GM19240 (cell line): ENCODE results near the gene VSIG1.

Source experiments
- DNase-seq: peaks from one replicate; pipeline ENCODE4 v3.0.0; 2011; ENCODE audit warnings: low spot score; ENCODE audit not compliant: insufficient read length

Gene VSIG1

DNA sequence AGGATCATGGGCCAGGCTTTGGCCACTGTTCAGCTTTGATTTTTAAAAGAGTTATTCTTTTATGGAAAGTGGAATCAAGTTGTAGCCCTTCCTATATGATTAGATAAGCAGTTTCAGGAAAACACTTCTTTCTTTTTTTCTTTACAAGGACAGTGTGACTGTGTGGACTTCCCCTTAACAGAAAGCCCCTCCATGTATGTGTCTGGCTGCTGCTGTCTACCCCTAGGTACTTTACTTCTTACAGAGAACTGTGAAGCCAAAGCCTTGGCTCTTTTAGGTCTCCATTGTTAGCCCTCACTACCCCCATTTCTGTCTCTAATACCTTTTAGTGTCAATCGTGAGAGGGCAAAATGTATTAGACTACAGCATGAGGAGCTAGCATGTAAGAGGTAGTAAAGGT lies 19.1 kb downstream of the VSIG1 start:
- DNase-seq, result no peak

DNA sequence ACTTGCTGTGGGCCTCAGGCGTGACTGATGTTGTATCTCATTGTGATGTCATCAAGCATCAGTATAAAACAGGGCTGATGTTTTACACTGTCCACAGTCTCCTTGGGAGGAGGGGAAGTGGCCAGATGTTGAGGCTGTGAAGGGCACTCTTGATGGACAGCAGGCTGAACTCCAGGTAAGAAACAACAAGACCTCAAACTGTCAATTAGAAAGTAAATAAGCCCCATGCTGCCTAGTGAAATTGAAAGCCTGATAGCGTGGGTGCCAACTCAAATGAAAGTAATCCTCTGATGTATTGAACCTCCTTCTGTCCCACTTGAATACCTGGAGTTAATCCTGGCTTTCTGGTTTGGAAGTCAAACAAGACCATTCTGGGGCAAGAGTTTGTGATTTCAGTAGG lies 19.7 kb downstream of the VSIG1 start:
- DNase-seq, result no peak

DNA sequence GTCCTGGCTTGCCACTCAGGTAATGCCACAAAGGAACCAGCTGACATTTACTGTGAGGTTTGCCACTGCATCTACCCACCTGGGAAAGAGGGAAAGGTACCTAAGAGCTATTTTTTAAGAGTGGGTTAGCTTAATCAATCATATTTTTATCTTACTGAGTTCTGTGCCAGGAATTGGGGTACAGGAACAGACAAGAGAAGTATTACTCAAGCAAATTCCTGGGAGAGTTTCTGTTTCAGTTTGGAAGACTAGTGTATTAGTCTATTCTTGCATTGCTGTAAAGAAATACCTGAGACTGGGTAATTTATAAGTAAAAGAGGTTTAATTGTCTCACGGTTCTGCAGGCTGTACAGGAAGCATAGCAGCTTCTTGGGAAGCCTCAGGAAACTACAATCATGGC lies 23.3 kb downstream of the VSIG1 start:
- DNase-seq, result no peak

DNA sequence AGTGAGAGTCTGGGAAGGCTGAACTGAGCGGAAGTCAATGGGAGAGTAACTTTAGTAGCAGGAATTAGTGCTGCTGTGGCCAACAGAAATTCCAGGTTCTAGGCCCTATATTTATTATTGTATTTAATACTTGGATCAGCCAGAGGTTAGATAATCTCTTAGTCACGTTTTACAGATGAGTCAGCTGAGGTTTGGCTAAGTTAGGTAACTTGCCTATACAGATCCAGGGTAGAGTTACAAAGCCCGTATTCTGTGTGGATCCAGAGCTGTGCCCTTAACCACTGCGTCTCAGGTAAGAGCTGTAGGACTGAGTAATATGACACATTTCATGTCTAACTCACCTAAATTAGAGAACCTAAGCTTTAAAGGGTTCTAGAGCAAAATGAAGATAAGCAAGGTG lies 26.0 kb downstream of the VSIG1 start:
- DNase-seq, result no peak

DNA sequence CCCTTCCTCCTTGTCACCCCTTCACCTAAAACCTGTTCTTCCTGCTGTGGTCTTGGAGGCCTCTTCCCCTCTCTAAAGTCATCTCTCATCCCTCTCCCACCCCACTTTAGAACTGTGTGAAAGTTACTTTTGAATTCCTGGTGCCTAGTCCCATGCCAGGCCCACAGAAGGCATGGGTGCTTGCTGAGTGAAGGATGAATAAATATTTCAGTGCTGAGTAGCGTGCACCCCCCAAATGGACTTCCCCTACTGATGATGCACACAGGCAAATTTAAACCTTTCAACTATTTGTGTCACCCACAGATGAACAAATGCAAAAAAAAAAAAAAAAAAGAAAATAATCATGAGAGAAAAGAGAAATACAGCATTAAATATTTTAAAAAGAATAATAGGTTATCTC lies 26.7 kb downstream of the VSIG1 start:
- no peak for DNase-seq

DNA sequence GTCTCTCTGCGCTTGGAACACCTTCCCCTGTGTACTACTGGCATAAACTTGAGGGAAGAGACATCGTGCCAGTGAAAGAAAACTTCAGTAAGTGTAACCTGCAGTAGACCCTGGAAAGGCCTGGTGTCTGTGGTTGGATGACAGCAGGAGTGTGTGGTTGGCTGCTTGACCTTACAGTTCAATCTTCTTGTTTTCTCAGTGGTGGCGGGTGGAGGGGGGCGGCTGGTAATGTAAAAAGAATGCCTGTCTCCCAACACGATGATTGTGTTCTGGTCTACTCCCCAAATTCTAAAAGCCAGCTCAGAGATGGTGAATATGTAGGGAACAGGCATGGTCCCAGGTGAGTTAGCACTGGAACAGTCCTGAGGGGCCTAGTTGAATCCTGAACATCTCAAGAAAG lies 27.9 kb downstream of the VSIG1 start:
- DNase-seq, result no peak

DNA sequence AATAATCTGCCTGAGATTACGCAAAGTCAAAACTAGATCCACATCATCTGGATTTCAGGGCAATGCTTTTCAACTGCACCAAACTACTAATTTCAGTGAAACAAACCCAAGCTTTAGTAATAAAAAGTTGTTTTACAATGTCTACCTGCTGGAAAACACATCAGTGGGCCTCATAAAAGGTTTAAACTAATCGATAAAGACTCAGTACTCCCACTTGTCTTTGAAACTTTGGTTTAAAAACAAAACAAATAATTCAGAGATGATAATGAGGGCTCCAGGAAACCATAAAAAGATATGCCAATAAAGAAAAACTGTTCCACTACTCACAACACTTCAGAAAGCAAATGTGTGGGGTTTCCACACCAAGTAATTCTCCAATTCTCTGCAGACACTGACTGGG lies 36.2 kb downstream of the VSIG1 start:
- no peak for DNase-seq

DNA sequence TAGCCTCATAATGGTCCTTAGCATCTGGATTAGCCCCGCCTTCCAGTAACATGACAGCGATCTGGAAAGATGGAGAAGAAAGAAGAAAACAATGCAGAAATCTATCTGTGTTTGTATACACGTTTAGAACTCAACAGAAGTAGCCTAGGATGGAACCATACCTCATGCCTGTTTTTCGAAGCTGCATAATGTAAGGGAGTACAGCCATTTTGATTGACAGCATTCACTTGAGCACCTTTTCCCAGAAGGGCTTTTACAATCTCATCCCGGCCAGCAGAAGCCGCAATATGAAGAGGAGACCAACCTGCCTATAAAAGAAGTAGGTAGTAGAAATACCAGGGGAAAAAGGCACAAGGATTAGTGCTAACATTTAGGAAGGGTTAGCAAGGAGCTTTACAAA lies 42.9 kb downstream of the VSIG1 start:
- no peak for DNase-seq

DNA sequence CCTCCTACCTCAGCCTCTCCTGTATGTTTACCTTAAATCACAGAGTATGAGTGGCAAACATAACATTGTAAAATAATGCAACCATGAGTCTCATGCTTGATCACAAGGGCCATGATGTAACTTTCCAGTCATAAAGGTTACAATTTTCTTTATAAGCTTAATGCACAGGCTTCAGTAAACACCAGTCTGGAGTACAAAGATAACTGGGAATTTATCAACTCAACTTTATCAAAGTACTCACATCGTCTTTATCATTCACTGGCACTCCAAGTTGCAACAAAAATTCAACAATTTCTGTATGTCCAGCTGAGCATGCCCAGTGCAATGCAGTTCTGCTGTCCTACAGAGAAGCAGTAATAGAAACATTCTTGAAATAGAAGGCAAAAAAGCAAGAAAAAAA lies 43.6 kb downstream of the VSIG1 start:
- no peak for DNase-seq

DNA sequence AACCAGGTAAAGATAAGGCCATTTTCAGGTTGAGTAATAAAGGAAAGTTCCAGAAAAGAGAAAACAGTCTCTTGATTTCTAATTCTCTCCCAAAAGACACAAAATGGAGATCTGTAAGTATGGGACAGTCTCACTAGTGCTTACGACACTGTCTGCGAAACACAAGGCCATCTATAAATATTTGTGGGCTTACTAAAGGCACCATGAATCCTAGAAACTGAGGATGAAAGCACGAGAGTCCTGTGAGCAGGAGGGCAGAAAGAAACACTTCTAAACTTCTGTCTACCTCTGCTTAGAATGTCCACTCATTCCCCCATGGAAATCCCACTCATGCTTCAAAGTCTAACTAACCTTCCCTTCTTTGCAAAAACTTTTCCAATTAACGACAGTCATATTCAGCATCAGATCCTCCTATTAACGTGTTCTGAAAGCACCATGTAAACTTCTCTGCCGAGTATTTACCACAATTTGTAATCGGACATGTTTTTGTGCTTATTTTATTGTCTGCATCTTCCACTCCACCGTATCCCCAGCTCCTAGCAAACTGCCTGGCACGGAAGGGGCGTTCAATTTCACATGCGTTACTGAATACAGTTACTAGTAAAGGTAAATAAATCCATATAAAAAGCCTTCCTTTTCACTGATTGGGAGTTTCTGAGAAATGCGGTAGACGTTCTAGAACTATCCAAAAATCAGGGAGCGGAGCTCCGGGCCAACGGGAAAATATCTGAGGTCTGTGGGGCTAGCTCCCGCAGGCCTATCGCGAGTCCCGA lies 45.8 kb downstream of the VSIG1 start:
- DNase-seq, result no peak

DNA sequence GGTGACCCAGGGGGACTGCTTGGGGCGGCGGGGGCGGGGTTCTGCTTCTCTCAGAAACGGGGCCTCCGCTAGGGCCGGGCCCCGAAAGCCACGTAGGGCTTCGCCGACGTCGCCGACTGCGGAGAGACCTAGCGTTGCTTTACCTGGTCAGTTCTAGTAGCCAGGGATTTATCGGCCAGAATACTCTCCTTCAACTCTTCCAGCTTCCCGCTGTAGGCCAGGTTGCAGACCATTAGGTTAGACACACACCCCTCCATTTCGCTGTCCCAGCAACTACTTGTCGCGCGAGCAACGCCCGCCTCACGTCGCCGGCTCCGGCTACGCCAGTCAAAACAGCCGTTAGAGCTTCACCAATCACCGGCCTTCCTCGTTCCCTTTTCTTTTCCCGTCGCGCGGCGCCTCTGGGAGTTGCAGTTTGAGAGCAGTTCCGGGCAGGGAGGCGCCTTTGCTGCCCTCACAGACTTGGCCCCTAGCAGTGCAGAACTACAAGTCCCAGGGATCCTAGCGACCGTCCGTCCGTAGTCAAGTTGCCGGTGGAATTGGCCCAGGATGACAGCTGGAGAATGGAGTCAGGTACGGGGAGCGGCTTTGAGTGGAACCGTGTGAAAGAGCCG lies 46.5 kb downstream of the VSIG1 start, which contains the start of the genes ATG4A and PSMD10:
Gene ATG4A (plus strand): TSS at position 515 of the 614 bp plus-strand sequence. CDS start 49 bp downstream, at position 564.
Gene PSMD10 (minus strand): TSS at position 279 of the 614 bp plus-strand sequence. CDS start 22 bp downstream, at position 257.
- DNase-seq, result peak; percentile 17

DNA sequence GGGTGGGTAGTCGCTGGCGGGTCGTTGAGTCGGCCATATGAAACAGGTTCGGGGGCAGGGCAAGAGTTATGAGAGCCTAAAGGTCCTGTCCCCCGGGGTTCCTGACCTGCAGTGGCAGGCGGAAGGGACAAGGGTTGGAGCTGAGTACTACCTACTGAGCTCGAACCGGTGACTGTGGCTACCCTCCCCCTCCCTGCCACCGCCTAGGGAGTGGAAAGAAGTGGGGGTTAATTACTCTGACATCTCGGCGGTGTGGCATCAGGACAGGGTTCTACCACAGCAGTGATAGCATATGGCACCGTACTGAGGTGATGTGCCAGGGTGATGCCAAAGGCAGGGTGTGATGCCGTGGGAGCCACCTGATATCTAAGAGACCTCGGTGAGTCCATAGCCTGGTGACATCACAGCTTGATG lies 47.0 kb downstream of the VSIG1 start:
- DNase-seq, result no peak

DNA sequence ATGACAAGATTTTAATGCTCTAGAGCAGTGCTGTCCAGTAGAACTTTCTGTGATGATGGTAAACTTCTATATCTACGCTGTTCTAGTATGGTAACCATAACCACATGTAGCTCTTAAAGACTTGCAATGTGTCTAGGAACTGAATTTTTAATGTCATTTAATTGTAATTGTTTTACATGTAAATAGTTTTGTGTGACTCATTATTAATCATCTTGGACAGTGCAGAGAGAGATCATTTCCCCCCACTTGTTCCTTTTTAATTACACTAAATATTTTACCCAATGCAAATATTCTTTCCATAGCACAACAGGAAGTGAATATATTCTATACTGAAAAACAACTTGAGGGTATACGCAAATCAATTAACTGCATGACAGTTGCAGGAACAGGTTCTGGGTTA lies 52.5 kb downstream of the VSIG1 start:
- no peak for DNase-seq

DNA sequence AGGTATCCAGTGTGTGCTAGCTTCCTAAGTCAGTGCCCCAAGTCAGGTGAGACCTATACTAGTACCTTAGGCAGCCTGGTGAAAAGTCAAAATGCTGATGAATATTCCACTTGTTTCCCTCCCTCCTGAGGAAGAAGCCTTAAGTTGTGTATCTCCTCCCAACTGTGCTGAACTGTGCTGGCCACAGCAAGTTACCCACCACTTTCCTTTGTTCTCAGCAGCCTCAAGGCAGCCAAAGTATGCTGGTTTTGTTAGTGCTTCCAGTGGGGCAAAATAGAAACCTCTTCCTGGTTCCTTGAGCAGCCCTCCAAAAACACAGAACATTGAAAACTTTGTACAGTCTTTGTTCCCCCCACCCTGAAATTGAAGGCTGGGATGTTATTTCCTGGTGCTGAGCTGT lies 60.6 kb downstream of the VSIG1 start:
- no peak for DNase-seq

DNA sequence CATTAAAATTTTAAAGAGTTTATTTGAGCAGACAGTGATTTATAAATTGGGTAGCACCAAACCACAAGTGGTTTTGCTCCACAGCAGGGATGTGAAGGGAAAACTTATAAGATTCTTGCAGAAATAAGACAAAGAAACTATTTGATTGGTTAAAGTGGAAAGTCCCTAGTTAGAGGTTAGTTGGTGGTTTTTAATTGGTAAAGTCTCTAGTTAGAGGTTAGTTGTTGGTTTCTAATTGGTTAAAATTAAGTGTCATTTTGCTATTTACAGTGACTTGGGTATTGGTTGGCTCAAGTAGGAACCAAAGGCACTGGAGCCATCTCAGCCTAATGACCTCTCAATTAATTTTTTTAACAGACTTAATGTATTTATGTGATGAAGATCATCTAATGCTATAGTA lies 69.7 kb downstream of the VSIG1 start:
- no peak for DNase-seq

DNA sequence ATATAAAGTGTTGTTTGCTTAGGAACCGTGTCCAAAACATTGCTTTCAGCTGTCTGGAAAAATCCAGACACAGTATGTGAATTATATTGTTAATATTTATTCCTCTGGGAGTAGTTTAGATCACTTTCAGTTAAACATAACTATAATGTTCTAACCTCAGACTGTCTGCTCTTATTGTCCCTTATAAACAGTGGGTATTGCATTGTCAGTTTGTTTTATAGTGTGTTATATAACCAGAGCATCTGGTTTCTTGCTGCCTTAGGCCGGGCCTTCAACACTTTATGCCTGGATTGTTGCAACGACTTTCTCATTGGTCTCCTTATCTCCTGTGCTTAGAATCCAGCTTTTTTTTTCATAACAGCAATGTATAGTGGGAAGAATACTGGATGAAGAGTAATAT lies 73.1 kb downstream of the VSIG1 start:
- no peak for DNase-seq

DNA sequence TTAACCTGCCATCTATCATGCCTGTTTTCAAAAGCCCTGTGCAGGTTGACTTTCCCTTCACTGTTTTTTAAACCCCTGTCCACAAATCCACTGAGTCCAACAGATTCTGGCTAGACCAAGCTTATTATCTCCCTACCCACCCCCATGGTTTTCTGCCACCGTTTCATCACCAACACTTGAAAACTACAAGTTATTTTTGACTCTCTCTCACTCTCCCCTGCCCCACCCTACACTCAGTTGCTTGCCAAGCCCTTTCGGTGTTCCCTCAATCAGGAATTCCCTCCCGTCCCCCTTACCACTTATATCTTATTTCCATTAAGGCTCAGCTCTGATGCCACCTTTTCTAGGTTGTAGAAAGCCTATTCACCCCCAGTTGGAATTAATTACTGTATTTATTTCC lies 76.4 kb downstream of the VSIG1 start:
- no peak for DNase-seq

DNA sequence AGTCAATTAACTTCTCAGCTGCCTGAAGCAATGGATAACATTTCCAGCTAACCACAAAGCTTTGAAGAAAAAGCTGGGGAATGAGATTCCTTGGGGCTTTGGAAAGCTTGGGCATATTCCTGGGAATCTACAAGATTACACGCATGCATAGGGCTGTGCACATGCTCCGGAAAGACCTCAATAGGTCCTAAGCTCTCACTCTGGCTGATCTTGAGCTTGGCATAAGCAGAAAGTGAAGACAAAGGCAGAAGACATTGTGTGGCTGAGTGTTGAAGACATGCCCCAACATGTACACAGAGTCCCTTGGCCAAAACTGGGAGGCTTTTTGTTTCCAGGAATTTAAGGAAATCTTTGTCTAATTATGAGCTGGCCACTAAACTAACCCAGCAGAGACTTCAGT lies 77.9 kb downstream of the VSIG1 start:
- no peak for DNase-seq

DNA sequence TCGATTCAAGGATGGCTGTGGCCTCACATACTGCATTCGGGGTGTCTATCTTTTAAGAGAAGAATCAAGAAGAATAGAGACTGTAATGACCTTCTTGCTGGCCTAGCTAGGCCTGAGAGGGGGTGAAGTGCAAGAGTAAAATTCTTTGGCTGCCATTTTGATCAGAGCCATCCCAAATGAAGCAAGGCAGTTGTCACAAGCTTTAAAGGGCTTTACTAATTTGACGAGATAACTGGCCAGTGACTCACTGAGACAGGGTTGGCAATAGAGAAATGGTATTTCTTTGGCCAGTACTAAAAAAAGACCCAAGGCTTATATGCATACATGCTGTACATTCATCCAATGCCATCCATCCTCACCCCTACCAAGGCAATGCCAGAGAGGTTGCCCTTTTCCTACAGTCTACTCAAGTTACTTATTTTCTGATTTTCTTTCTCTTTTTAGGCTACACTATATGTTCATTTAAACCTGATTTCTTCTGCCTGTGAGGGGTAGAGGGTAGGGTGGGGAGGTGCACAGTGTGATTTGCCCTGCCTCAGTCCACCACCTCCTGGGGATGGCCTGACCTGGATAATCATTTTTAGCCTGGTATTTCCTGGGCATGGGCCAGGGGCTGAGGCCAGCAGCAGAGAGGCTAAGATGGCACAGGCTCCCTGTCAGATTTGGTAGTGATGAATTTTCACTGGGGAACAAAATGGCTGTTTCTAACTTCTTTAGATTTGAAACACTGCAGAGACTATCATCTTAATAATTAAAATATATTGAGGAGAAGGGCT lies 78.9 kb downstream of the VSIG1 start:
- DNase-seq, result no peak

DNA sequence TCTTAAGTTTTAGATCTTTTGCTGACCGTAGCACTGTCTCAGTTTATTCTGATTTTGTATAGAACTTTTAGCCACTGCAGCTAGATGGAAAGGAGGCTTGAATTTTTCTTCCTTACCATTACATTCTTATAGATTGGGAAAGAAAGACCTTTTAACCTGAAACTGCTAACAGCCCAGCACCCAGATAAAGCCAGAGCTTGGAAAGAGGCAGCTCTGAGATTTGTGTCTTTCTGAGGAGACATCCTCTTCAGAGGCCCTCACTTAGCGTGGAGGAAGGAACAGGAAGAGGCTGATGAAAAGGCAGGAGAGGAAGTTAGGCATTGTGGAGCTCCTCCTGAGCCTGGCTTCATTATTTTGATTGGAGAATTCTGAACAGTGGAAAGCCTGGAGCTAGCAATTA lies 81.8 kb downstream of the VSIG1 start:
- no peak for DNase-seq

DNA sequence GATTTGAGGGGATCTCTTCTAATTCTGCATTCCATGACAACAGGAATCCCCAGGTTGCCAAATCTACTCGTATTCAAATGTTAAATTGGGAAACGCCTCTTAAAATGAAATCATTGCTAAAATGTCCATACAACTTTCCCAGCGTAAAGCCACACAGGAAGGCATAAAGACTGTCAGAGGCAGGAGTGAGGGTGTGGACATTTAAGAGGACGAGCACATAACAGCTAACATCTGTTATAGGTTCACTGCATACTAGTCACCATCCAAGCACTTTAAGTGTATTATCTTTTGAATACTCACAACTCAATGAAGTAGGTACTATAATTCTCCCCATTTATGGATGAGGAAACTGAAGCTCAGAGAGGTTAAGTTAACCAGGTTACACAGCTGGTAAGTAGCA lies 82.3 kb downstream of the VSIG1 start:
- no peak for DNase-seq
